ENCODE data around the gene YOD1. TPM values are rescaled to one million over a fixed set of nuclear protein-coding genes. Genes with fewer than 3 reads are reported as not detected.

The YOD1 gene
- total and polyA plus RNA-seq, 2 of the 4 experiments (the other 2 are of a cell fraction) = 1.8 to 5.4 TPM

DNA sequence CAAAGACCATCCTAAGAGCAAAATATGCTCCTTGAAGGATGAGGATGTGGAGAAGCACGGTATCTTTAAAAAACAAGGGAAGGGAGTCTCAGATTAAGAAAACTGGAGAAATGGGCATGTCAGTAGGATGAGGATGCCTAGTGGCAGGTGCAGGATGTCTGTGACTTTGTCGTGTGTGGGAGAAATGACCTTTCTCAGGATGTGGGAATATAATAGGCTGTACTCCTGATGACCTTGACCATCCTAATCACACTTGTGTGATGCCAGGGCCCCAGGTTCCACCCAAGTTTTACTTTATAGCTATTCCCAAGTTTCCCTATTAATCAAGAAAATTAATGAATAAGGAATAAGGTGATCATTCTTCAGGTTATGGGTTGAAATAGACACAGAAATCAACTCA is 31.3 kb downstream of the YOD1 start:
- Histone ChIP-seq H4K8ac (ENCODE audit: low read depth in 2 of 2, low read length in 2 of 2) (no peak overlapping the region), H3K4ac (ENCODE audit: low read depth, low read length) (no peak overlapping the region), H2AK9ac (replicated peaks; ENCODE audit: low read depth, low read length, poor library complexity) (no peak overlapping the region), H2BK20ac (ENCODE audit: low read depth, low read length) (no peak overlapping the region), H3K9me1 (ENCODE audit: insufficient read depth, low read length) (peaks cover 14% of the 10 kb centered on the region), H2BK5ac (ENCODE audit: low read depth, low read length, poor library complexity, severe bottlenecking) (no peak overlapping the region), H3K36me3 (ENCODE audit: control insufficient read depth, insufficient read depth, low read length) (no peaks in the 10 kb centered on the region), H3K27ac (ENCODE audit: insufficient read depth, low read length) (no peak overlapping the region), H4K91ac (ENCODE audit: insufficient read depth, low read depth, low read length) (no peak overlapping the region), H2BK120ac (ENCODE audit: low read depth, low read length) (no peak overlapping the region), H3K4me3 (ENCODE audit: insufficient read depth, low read depth, low read length) (no peak overlapping the region), H3K56ac (ENCODE audit: extremely low read depth, insufficient read depth, low read length) (no peak overlapping the region), H2BK15ac (ENCODE audit: low read depth, low read length) (no peak overlapping the region), H2AK5ac (ENCODE audit: low read depth, low read length) (no peak overlapping the region), H3K18ac (ENCODE audit: low read depth, low read length) (no peak overlapping the region), H3K79me1 (ENCODE audit: low read depth in 1 of 2, low read length in 2 of 2) (no peaks in the 10 kb centered on the region), H3K9me3 (ENCODE audit: control insufficient read depth, insufficient read depth, low read length) (no peaks in the 10 kb centered on the region), H3K14ac (replicated peaks; ENCODE audit: low read depth, low read length) (no peak overlapping the region), H3K27me3 (ENCODE audit: control insufficient read depth, insufficient read depth, low read length) (no peaks in the 10 kb centered on the region; the same call in 1 of the 2 replicates), H4K5ac (ENCODE audit: low read depth, low read length) (no peak overlapping the region), H3K9ac (ENCODE audit: low read depth, low read length) (no peak overlapping the region), H3K23ac (ENCODE audit: low read depth, low read length) (no peak overlapping the region), H4K20me1 (ENCODE audit: insufficient read depth, low read length) (no peaks in the 10 kb centered on the region), H3K4me2 (ENCODE audit: low read depth, low read length) (no peak overlapping the region), H2AFZ (replicated peaks; ENCODE audit: low read length, poor library complexity) (no peak overlapping the region), H3K4me1 (ENCODE audit: control insufficient read depth, insufficient read depth, low read length) (peaks cover 2% of the 10 kb centered on the region)
- DNase-seq (no peak), ATAC-seq (ENCODE audit: low read depth) (no peak)
- CTCF ChIA-PET = no interaction called here
- POLR2A ChIA-PET (ENCODE audit: unreplicated experiment) = no interaction called here
- intact Hi-C loops (cut with micrococcal nuclease) = no loop called here
- in situ Hi-C loops (cut with MboI; ENCODE audit: low sequenced_read_pairs) = no loop called here
- TF ChIP-seq, protein P1, sequence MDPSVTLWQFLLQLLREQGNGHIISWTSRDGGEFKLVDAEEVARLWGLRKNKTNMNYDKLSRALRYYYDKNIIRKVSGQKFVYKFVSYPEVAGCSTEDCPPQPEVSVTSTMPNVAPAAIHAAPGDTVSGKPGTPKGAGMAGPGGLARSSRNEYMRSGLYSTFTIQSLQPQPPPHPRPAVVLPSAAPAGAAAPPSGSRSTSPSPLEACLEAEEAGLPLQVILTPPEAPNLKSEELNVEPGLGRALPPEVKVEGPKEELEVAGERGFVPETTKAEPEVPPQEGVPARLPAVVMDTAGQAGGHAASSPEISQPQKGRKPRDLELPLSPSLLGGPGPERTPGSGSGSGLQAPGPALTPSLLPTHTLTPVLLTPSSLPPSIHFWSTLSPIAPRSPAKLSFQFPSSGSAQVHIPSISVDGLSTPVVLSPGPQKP (IDR thresholded peaks at IDR 0.05; ENCODE audit: borderline replicate concordance, low read depth, low read length) = no peak
- TF ChIP-seq SMC3 (IDR thresholded peaks at IDR 0.05; ENCODE audit: low read depth, low read length) (no peak), NFE2L2 (IDR thresholded peaks at IDR 0.05; ENCODE audit: low read depth, low read length) (no peak), USF2 (IDR thresholded peaks at IDR 0.05; ENCODE audit: low read depth, low read length) (no peak), POLR2A (IDR thresholded peaks at IDR 0.05; ENCODE audit: low read depth, low read length) (no peak), RCOR1 (IDR thresholded peaks at IDR 0.05; ENCODE audit: insufficient replicate concordance, low read length) (no peak), CEBPB (IDR thresholded peaks at IDR 0.05; ENCODE audit: low read depth, low read length) (no peak), MAZ (IDR thresholded peaks at IDR 0.05; ENCODE audit: borderline replicate concordance, low read depth, low read length) (no peak)
- WGBS, 2 experiments (ENCODE audit: extremely low coverage in 2 of 2, insufficient read length in 1 of 2) = no CpG with 5 or more reads among the region's 2 CpGs
- BruUV-seq (replicated peaks) = no TSS peak
- dilution Hi-C loops (cut with HindIII; ENCODE audit: low sequenced_read_pairs, unreplicated experiment) = no loop called here

All from IMR-90 (cell line).